ENCODE measurements around the gene ABHD17B.

Gene ABHD17B

DNA sequence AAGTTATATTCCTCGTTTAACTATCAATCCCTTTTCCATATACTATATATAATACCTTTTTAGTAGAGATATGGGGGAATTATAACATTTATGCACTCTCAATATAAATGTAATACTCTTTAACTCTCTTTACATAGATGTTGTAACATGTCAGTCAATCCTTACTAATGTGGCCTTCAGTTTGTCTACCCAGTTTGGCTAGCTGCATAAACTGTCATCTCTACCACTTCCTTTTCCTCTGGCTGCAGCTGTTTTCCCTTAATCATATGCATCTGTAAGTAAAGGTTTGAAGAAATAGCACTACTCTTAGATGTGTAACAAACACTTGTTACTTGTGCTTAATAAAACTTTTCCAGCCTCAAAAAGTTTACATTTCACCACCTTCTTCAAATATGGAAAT is 13.4 kb downstream of the ABHD17B start:
- TF ChIP-seq, protein P1, sequence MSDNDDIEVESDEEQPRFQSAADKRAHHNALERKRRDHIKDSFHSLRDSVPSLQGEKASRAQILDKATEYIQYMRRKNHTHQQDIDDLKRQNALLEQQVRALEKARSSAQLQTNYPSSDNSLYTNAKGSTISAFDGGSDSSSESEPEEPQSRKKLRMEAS (IDR thresholded peaks at IDR 0.05) = no peak
- no peak for TF ChIP-seq RAD21 (IDR thresholded peaks at IDR 0.05; ENCODE audit: low read depth)
- no peak for TF ChIP-seq TEAD4 (IDR thresholded peaks at IDR 0.05)
- TF ChIP-seq ZBTB7A (IDR thresholded peaks at IDR 0.05; ENCODE audit: low read depth) = no peak
- TF ChIP-seq, protein P2, sequence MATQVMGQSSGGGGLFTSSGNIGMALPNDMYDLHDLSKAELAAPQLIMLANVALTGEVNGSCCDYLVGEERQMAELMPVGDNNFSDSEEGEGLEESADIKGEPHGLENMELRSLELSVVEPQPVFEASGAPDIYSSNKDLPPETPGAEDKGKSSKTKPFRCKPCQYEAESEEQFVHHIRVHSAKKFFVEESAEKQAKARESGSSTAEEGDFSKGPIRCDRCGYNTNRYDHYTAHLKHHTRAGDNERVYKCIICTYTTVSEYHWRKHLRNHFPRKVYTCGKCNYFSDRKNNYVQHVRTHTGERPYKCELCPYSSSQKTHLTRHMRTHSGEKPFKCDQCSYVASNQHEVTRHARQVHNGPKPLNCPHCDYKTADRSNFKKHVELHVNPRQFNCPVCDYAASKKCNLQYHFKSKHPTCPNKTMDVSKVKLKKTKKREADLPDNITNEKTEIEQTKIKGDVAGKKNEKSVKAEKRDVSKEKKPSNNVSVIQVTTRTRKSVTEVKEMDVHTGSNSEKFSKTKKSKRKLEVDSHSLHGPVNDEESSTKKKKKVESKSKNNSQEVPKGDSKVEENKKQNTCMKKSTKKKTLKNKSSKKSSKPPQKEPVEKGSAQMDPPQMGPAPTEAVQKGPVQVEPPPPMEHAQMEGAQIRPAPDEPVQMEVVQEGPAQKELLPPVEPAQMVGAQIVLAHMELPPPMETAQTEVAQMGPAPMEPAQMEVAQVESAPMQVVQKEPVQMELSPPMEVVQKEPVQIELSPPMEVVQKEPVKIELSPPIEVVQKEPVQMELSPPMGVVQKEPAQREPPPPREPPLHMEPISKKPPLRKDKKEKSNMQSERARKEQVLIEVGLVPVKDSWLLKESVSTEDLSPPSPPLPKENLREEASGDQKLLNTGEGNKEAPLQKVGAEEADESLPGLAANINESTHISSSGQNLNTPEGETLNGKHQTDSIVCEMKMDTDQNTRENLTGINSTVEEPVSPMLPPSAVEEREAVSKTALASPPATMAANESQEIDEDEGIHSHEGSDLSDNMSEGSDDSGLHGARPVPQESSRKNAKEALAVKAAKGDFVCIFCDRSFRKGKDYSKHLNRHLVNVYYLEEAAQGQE (IDR thresholded peaks at IDR 0.05; ENCODE audit: low read depth) = no peak
- no peak for TF ChIP-seq TCF12 (IDR thresholded peaks at IDR 0.05; ENCODE audit: low read depth)
- TF ChIP-seq, protein P3, sequence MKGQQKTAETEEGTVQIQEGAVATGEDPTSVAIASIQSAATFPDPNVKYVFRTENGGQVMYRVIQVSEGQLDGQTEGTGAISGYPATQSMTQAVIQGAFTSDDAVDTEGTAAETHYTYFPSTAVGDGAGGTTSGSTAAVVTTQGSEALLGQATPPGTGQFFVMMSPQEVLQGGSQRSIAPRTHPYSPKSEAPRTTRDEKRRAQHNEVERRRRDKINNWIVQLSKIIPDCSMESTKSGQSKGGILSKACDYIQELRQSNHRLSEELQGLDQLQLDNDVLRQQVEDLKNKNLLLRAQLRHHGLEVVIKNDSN (IDR thresholded peaks at IDR 0.05) = no peak
- no peak for TF ChIP-seq TAF1 (IDR thresholded peaks at IDR 0.05; ENCODE audit: low read depth)
- TF ChIP-seq CREB1 (IDR thresholded peaks at IDR 0.05; ENCODE audit: low read depth) = no peak
- no peak for TF ChIP-seq EP300 (IDR thresholded peaks at IDR 0.05; ENCODE audit: borderline replicate concordance)
- TF ChIP-seq CEBPB (IDR thresholded peaks at IDR 0.05) = no peak
- no peak for TF ChIP-seq FOXM1 (IDR thresholded peaks at IDR 0.05; ENCODE audit: borderline replicate concordance, low read depth)
- no peak for TF ChIP-seq YY1 (IDR thresholded peaks at IDR 0.05; ENCODE audit: low read depth)

DNA sequence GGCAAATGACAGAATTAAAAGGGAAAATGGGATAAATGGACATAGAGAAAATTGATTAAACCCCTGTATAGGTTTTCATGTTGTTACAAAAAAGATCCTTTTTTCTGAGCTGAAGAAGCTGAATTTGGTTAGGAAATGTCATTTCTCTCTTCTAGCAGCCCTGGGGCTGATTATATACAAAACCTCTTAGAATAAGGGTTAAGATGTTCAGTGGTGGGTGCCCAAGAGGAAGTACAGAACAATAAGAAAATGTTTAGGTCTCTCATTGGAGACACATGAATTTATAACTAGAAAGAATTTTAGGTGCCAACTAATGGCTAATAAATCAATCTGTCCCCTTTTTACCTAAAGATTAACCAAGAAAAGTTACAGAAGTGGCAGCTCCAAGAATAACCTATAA is 14.2 kb downstream of the ABHD17B start:
- TF ChIP-seq, protein P1 (IDR thresholded peaks at IDR 0.05) = no peak
- TF ChIP-seq, protein P3 (IDR thresholded peaks at IDR 0.05) = no peak
- TF ChIP-seq YY1 (IDR thresholded peaks at IDR 0.05; ENCODE audit: low read depth) (no peak), ZBTB7A (IDR thresholded peaks at IDR 0.05; ENCODE audit: low read depth) (no peak), NFIC (IDR thresholded peaks at IDR 0.05) (no peak), EGR1 (IDR thresholded peaks at IDR 0.05) (no peak), CREB1 (IDR thresholded peaks at IDR 0.05; ENCODE audit: low read depth) (no peak), CEBPB (IDR thresholded peaks at IDR 0.05) (no peak)
- TF ChIP-seq, protein P2 (IDR thresholded peaks at IDR 0.05; ENCODE audit: low read depth) = no peak

DNA sequence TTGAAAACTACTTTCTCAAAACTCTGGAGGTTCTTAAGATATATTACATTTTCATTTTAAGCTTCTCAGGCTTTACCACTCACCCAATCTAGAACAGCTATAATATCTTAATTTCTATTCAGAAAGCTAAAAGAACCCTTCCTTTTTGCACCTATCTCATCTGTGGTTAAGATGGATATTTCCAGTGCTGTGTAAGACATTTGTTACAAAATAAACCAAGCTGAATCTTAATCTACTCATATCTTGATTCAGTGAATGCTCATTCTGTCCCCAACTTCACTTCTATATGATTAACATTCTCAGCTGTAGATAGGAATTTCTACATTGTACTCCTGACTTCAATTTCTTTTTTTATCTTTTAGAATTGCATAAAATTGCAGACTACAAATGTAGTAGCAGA is 15.0 kb downstream of the ABHD17B start:
- no peak for TF ChIP-seq CREB1 (IDR thresholded peaks at IDR 0.05; ENCODE audit: low read depth)
- TF ChIP-seq EP300 (IDR thresholded peaks at IDR 0.05; ENCODE audit: borderline replicate concordance) = no peak
- no peak for TF ChIP-seq EGR1 (IDR thresholded peaks at IDR 0.05)
- TF ChIP-seq, protein P3 (IDR thresholded peaks at IDR 0.05) = no peak
- TF ChIP-seq, protein P2 (IDR thresholded peaks at IDR 0.05; ENCODE audit: low read depth) = no peak
- TF ChIP-seq FOXM1 (IDR thresholded peaks at IDR 0.05; ENCODE audit: borderline replicate concordance, low read depth) = no peak
- no peak for TF ChIP-seq YY1 (IDR thresholded peaks at IDR 0.05; ENCODE audit: low read depth)
- TF ChIP-seq, protein P1 (IDR thresholded peaks at IDR 0.05) = no peak

DNA sequence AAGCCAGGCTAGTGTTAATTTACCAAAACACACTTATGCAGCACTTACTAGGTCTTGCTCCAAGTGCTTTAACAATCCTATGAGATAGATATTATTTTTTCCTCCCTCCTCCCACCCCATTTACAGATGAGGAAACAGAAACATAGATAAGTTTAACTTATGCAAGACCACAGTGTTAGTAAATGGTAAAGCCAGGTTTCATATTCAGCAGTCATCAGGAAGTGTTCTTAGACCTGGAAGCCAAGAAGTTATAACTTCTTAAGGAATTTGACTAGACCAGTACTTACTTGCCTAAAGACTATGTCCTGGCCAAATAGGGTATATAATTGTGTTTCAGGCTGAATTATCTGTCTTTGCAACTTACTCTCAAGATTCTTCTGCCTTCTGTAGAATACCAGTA is 15.9 kb downstream of the ABHD17B start:
- TF ChIP-seq FOXM1 (IDR thresholded peaks at IDR 0.05; ENCODE audit: borderline replicate concordance, low read depth) (no peak), TEAD4 (IDR thresholded peaks at IDR 0.05) (no peak), EGR1 (IDR thresholded peaks at IDR 0.05) (no peak), YY1 (IDR thresholded peaks at IDR 0.05; ENCODE audit: low read depth) (no peak), EP300 (IDR thresholded peaks at IDR 0.05; ENCODE audit: borderline replicate concordance) (no peak)

Measured in Ishikawa (cell line).